GM18511 (cell line): Measurements from ENCODE around the gene CCDC91.
A peak's percentile ranks its signal among the peaks of the same experiment; 100 is the strongest.
"Not testable (repeated sequence)": the region's sequence is repeated elsewhere in the genome, so short reads cannot be mapped to it uniquely, and the experiment has no call there.

ENCODE experiments used
- ATAC-seq: cut with Tn5 transposase; IDR thresholded peaks from one replicate; pipeline ENCODE4 v1.9.1; 2021; ENCODE audit warnings: mild to moderate bottlenecking, moderate library complexity; ENCODE audit not compliant: unreplicated experiment

Gene CCDC91

GRCh38 chr12:28231248-28231647, 41.0 kb downstream of the CCDC91 start:
- ATAC-seq: no peak

DNA sequence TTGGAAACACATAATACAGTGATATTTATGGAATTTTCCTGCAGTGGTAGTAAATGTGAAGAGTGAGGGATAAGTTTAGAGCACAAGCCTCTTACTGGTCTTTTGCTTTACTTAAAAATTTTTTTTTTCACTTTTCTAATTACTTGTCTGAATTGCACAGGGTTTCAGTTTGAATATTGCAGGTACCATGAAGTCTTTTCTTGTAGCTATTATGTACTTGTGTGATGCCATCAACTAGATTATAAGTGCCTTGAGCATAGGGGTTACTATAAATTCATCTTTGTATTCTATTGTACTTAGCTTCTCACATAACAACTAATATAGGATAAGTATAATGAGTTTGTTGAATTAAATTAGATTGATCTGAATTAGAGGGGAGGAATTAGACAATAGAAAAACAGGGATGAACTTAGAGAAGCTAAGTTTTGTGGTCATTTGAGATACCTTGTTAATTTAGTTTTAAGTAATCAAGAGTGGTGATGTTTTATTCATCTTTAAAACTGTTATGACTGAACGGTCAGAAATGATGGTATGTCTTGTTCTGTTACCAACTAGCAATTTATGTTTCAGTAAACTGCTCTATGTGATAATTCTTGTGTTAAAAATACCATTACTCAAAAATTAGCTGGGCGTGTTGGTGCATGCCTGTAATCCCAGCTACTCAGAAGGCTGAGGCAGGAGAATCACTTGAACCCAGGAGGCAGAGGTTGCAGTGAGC, 42.1 kb downstream of the CCDC91 start:
- no peak for ATAC-seq

- ATAC-seq: no peak
Measured at GRCh38 chr12:28234444-28234843, 44.2 kb downstream of the CCDC91 start.

DNA sequence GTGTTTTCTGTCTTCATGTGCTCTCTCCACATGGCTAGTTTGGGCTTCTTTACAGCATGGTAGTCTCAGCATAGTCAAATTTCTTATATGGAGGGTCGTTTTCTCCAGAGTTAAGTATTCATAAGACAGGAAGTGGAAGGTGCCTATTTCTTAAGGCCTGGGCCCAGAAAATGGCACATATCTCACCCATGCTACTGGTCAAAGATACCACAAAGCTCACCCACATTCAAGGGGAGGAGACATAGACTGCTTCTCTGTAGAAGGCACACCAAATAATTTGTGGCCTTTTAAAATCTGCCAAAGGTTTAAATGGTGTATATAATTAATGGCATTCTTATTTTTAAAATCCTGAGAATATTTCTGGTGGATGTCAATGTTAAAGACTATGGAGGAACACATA, 44.8 kb downstream of the CCDC91 start:
- peak; percentile 52 for ATAC-seq

DNA sequence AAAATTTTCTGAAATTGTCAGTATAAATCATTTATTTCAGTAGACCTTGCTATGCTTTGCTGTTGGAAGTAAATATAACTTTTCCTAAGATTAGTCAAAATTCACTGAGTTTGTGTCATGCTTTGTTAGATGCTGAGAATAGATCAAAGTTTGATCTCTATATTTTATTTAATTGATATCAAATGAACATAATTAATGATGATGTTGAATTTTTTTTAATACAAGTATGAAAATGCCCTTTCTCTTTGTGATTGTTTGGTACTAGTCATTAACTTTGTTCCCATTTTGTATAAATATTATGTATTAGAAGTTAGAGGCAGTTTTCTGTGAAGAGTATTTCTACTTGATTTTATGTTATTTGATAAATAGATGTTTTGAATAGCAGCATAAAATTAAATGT, 45.7 kb downstream of the CCDC91 start:
- ATAC-seq: no peak

- ATAC-seq: no peak
Measured at GRCh38 chr12:28237423-28237822, 47.2 kb downstream of the CCDC91 start.

DNA sequence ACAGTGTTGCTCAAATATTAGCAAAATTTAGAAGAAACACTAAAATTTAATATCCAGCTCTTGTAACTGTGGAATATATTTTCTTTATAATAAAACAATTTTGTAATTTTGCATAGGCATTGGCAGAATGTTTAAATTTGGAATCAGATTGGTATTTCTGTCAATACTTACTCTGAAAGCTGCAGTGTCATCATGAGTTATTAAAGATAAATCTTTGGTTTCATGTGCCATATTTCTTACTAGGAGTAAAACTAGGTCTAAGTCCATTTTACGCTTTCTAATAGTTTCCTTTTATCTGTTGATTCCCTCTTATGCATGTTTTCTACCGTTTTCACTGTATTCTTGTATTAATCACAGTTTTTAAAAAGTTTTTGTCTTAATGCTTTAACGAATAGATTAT, 49.7 kb downstream of the CCDC91 start:
- no peak for ATAC-seq

DNA sequence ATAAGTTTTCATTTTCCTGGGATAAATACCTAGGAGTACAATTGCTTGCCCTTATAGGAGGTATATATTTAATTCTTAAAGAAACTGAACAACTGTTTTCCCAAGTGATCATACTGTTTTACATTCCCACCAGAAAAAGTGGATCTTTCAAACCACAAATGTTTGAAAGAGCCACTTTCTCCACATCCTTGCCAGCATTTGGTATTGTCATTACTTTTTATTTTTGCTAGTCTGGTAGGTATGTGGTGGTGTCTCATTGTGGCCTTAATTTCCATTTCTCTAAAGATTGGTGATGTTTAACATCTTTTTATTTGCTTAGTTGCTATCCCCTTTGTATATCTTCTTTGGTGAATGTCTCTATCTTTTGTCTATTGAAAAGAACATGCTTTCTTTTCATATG, 50.6 kb downstream of the CCDC91 start:
- no peak for ATAC-seq

DNA sequence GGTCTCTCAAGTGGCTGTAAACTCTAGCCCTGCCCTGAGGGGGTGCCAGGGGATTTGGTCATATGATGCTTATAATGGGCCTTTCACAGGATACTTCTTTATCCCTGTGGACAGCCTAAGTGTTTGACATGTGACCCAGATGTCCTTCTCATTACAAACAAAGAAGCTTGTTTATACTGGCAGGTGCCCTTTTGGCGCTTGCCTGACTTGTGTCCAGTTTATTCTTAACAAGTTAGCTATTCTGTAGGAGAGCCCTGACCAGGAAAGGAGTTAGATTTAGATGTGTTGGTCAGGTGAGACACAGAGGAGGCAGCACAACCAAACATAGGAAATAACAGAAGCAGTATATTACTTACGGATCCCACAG, 51.9 kb downstream of the CCDC91 start:
- no peak for ATAC-seq

DNA sequence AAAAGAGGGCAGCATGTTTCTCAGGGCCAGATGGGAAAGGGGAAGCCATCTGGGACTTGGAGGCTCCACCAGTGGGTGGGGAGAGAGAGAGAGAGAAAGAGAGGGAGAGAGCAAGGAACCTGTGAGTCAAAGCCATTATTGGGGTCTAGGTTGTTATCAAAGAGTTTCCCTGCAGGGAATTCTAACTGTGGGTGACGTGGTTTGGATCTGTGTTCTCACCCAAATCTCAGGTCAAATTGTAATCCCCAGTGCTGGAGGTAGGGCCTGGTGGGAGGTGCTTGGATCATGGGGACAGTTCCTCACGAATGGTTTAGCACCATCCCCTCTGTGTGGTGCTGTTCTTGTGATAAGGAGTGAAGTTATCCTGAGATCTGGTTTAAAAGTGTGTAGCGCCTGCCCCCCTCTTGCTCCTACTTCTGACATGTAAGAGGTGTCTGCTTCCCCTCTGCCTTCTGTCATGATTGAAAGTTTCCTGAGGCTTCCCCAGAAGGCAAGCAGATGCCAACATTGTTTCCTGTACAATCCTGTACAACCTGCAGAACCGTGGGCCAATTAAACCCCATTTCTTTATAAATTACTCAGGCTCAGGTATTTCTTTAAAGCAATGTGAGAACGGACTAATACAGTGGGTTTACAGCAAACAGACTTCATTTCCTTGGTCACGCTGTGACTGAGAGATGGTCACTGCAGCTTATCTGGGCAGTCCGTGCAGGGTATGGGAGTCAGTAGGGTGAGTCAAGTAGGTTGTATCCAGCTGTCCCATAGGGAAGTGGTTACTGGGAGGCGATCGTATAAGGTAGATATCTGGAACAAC, 52.4 kb downstream of the CCDC91 start:
- ATAC-seq: no peak

DNA sequence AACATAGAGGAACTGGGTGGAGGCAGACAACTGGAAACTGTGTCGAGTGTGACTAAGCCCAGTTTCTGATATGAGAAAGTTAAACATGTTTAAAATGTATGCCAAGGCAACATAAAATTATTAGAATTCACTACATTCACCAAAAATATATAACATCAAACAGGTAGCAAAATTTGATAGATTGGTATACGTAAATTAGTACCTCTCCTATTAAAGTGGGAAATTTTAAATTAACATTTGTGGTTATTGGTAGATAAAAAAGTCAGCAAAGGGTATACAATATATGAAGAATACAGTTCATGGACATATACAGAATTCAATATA, 53.0 kb downstream of the CCDC91 start:
- no peak for ATAC-seq

DNA sequence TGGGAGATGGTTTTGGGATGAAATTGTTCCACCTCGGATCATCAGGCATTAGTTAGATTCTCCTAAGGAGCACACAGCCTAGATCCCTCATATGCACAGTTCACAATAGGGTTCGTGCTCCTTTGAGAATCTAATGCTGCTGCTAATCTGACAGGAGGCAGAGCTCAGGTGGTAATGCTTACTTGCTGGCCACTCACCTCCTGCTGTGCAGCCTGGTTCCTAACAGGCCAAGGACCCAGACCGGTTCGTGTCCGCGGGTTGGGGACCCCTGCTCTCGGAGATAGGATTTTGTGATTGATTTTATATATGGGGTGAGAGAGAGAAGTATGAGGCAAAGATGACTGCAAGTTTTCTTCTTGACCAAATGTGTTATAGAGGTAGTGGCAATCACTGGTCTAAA, 57.5 kb downstream of the CCDC91 start:
- no peak for ATAC-seq

GRCh38 chr12:28248555-28249145, 58.4 kb downstream of the CCDC91 start:
- ATAC-seq: no peak

GRCh38 chr12:28253161-28253641, 62.9 kb downstream of the CCDC91 start:
- peak; percentile 96 for ATAC-seq

- ATAC-seq: no peak
Measured at GRCh38 chr12:28257411-28257810, 67.2 kb downstream of the CCDC91 start.

GRCh38 chr12:28258998-28259397, 68.7 kb downstream of the CCDC91 start:
- no peak for ATAC-seq

GRCh38 chr12:28265435-28266042, 75.3 kb downstream of the CCDC91 start:
- no peak for ATAC-seq

DNA sequence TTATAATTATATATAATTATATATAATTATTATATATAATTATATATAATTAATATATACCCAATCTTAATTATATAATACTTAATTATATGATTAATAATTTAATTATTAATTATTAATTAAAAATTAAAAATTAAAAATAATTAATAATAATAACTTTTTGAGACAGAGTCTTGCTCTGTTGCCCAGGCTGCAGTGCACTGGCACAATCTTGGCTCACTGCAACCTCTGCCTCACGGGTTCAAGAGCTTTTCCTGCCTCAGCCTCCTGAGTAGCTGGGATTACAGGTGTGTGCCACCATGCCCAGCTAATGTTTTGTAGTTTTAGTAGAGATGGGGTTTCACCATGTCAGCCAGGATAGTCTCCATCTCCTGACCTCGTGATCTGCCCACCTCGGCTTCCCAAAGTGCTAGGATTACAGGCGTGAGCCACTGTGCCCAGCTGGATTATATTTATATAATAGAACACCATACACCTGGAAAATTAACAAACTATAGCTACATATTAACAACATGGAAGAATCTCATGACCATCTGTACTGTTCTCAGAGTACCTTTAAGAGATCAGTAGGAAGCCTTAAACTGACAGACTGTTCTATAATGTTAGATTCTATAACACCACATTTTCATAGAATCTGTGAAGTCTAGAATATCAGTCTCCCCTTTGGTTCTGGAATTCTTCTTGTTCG, 77.8 kb downstream of the CCDC91 start:
- not testable (repeated sequence) for ATAC-seq

DNA sequence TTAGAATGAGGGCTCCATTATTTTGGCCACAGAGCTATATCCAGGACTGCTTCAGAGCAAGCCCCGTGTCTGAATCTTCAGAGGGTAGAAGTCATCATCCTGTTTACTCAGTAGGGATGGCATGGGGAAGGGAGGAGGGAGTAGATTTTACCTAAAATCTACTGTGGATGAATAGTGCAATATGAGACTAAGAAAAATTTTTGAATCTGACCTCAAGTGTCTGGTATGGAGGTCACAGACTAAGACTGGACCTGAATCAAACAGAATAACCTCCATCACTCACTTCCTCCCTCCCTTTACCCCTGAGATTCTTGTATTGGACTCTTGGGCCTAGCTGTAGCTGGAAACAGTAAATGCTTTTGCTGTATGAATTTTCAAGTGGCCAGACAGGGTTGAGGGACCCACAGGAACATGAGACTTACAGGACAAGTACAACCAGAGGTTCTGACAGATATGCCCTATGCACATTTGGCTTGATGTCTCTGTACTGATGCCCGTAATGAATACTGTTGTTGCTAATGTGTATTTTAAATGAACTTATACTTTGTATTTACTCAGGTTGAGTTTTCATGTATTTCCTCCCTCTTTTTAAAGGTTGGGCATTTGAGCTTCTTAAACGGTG, 78.5 kb downstream of the CCDC91 start:
- no peak for ATAC-seq

DNA sequence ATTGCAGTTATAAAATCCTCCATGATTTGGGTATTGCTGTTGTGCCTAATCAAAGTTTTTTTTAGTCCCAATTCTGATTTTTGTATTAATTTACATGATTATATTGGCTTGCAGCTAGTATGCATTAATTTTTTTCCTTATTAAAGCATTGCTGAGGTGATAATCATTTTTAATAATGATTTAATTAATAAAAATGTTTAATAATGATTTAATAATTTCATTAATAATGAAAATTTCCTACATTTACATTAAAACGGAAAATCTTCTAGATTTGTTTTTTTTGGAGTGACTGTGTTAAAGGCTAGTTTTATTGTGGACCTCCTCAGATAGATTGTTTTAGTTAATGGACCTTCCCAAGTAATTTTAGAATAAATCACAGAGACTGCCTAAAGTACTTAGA, 79.6 kb downstream of the CCDC91 start:
- ATAC-seq: no peak

GRCh38 chr12:28278499-28278898, 88.2 kb downstream of the CCDC91 start:
- no peak for ATAC-seq
